HepG2 (cell line): ENCODE data around the gene ATE1. TPM values are rescaled to one million over a fixed set of nuclear protein-coding genes. Genes with fewer than 3 reads are reported as not detected.

Source experiments
- ELF1 ChIP-seq: sonication (generic); formaldehyde crosslinking; IDR thresholded peaks from 2 replicates; pipeline ENCODE4 v1.4.0; 2020; ENCODE audit warnings: missing genetic modification reagents
- ELF3 ChIP-seq: IDR thresholded peaks from 2 replicates; pipeline ENCODE4 v1.6.1; 2016; ENCODE audit warnings: missing genetic modification reagents, missing compliant biosample characterization
- NFRKB ChIP-seq: fragments of 450-650 bp; IDR thresholded peaks from 2 replicates; pipeline ENCODE4 v1.6.1; 2017
- RAD21 ChIP-seq: fragments of 450-650 bp; formaldehyde crosslinking; IDR thresholded peaks from 2 replicates; pipeline ENCODE4 v1.5.0; 2020; ENCODE audit warnings: mild to moderate bottlenecking
- SRSF4 ChIP-seq: fragments of 200-400 bp; formaldehyde crosslinking; IDR thresholded peaks from one replicate; pipeline ENCODE4 v1.6.1; 2018; ENCODE audit warnings: mild to moderate bottlenecking, low read depth, low read length, moderate library complexity; ENCODE audit not compliant: poor library complexity, severe bottlenecking
- THRA ChIP-seq: sonication (generic); formaldehyde crosslinking; IDR thresholded peaks from 2 replicates; pipeline ENCODE4 v1.4.0; 2020; ENCODE audit warnings: missing genetic modification reagents, borderline replicate concordance
- YEATS2 ChIP-seq: sonication (generic); formaldehyde crosslinking; IDR thresholded peaks from 2 replicates; pipeline ENCODE4 v1.4.0; 2020; ENCODE audit warnings: missing genetic modification reagents, borderline replicate concordance
- ZFYVE20 ChIP-seq: sonication (generic); formaldehyde crosslinking; IDR thresholded peaks from 2 replicates; pipeline ENCODE4 v1.8.0; 2023; ENCODE audit warnings: low read depth, mild to moderate bottlenecking, moderate library complexity, missing genetic modification reagents, borderline replicate concordance
- ZNF530 ChIP-seq: sonication (generic); formaldehyde crosslinking; IDR thresholded peaks from 2 replicates; pipeline ENCODE4 v1.5.0; 2020; ENCODE audit warnings: low read depth, mild to moderate bottlenecking, missing genetic modification reagents
- ZNF550 ChIP-seq: sonication (generic); formaldehyde crosslinking; IDR thresholded peaks from 2 replicates; pipeline ENCODE4 v1.4.0; 2020; ENCODE audit warnings: mild to moderate bottlenecking, missing genetic modification reagents, borderline replicate concordance
- ZNF605 ChIP-seq: sonication (generic); formaldehyde crosslinking; IDR thresholded peaks from 2 replicates; pipeline ENCODE4 v1.8.0; 2022; ENCODE audit warnings: mild to moderate bottlenecking, missing genetic modification reagents
- ZNF704 ChIP-seq: sonication (generic); formaldehyde crosslinking; IDR thresholded peaks from 2 replicates; pipeline ENCODE4 v1.8.1; 2023; ENCODE audit warnings: mild to moderate bottlenecking, inconsistent platforms, moderate library complexity, missing genetic modification reagents, borderline replicate concordance
- polyA plus RNA-seq, 8 experiments: library from polyadenylated mRNA; depleted of rRNA in 3 of 8; stranded (reverse) in 7 of 8; unstranded in 1 of 8; fragments of >200 nt; fragmentation: Illumina TruSeq in 4 of 8; extraction: Trizol in 4 of 8; gene quantifications; 2 replicates each; pipeline versions ENCODE4 v1.2.1 to v1.2.3, GENCODE V29; 2011 to 2016; ENCODE audit warnings: low read depth in 4 of 8, missing spikeins in 1 of 8, mixed read lengths in 1 of 8; ENCODE audit not compliant: insufficient read depth in 1 of 8
- total RNA-seq, 5 experiments: library from RNA; depleted of rRNA; stranded (reverse); fragments of >200 nt; fragmentation: Illumina TruSeq; extraction: Trizol; gene quantifications; 2 replicates each; pipeline ENCODE4 v1.2.3, GENCODE V29; 2016; ENCODE audit warnings: low read depth in 1 of 5
- TF ChIP-seq, protein P1 (sequence below): sonication (generic); formaldehyde crosslinking; IDR thresholded peaks from 2 replicates; pipeline ENCODE4 v1.4.0; 2020; ENCODE audit warnings: missing genetic modification reagents, low read depth, mild to moderate bottlenecking, borderline replicate concordance
- TF ChIP-seq, protein P2 (sequence below): sonication (generic); formaldehyde crosslinking; IDR thresholded peaks from 2 replicates; pipeline ENCODE4 v1.4.0; 2020; ENCODE audit warnings: missing genetic modification reagents, borderline replicate concordance
- TF ChIP-seq, protein P3 (sequence below): sonication (generic); formaldehyde crosslinking; IDR thresholded peaks from 2 replicates; pipeline ENCODE4 v1.9.0; 2022; ENCODE audit warnings: low read depth, missing genetic modification reagents

Gene ATE1
- total and polyA plus RNA-seq, 2 of the 13 experiments (the other 11 are each of a cell fraction or from before 2014, with no cell fraction given), result 17.5 to 42.2 TPM

- TF ChIP-seq THRA (CRISPR knock-in tag) (peak; percentile 71; the same call in 1 of the 2 replicates), ZFYVE20 (no peak), ZNF530 (CRISPR knock-in tag) (no peak), YEATS2 (CRISPR knock-in tag) (peak; percentile 55; the same call in 1 of the 2 replicates), ELF3 (CRISPR knock-in tag) (0 out of 2 replicates have a peak, but pooled peaks have one; percentile 45), ZNF550 (CRISPR knock-in tag) (no peak), RAD21 (peak; percentile 39; the same call in 1 of the 2 replicates), NFRKB (no peak), ZNF704 (CRISPR knock-in tag) (peak; percentile 85; the same call in 1 of the 2 replicates), ZNF605 (CRISPR knock-in tag) (no peak), ELF1 (CRISPR knock-in tag) (peak; percentile 64), SRSF4 (no peak)
- TF ChIP-seq, protein P1, sequence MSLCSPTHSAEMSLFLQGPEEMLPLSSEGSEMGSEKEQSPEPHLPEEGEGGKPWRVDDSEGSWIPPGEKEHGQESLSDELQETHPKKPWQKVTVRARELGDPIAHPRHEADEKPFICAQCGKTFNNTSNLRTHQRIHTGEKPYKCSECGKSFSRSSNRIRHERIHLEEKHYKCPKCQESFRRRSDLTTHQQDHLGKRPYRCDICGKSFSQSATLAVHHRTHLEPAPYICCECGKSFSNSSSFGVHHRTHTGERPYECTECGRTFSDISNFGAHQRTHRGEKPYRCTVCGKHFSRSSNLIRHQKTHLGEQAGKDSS, result peak; percentile 39; the same call in 1 of the 2 replicates
- TF ChIP-seq, protein P2, sequence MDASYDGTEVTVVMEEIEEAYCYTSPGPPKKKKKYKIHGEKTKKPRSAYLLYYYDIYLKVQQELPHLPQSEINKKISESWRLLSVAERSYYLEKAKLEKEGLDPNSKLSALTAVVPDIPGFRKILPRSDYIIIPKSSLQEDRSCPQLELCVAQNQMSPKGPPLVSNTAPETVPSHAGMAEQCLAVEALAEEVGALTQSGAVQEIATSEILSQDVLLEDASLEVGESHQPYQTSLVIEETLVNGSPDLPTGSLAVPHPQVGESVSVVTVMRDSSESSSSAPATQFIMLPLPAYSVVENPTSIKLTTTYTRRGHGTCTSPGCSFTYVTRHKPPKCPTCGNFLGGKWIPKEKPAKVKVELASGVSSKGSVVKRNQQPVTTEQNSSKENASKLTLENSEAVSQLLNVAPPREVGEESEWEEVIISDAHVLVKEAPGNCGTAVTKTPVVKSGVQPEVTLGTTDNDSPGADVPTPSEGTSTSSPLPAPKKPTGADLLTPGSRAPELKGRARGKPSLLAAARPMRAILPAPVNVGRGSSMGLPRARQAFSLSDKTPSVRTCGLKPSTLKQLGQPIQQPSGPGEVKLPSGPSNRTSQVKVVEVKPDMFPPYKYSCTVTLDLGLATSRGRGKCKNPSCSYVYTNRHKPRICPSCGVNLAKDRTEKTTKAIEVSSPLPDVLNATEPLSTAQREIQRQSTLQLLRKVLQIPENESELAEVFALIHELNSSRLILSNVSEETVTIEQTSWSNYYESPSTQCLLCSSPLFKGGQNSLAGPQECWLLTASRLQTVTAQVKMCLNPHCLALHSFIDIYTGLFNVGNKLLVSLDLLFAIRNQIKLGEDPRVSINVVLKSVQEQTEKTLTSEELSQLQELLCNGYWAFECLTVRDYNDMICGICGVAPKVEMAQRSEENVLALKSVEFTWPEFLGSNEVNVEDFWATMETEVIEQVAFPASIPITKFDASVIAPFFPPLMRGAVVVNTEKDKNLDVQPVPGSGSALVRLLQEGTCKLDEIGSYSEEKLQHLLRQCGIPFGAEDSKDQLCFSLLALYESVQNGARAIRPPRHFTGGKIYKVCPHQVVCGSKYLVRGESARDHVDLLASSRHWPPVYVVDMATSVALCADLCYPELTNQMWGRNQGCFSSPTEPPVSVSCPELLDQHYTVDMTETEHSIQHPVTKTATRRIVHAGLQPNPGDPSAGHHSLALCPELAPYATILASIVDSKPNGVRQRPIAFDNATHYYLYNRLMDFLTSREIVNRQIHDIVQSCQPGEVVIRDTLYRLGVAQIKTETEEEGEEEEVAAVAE, result peak; percentile 46; the same call in 1 of the 2 replicates
- TF ChIP-seq, protein P3, sequence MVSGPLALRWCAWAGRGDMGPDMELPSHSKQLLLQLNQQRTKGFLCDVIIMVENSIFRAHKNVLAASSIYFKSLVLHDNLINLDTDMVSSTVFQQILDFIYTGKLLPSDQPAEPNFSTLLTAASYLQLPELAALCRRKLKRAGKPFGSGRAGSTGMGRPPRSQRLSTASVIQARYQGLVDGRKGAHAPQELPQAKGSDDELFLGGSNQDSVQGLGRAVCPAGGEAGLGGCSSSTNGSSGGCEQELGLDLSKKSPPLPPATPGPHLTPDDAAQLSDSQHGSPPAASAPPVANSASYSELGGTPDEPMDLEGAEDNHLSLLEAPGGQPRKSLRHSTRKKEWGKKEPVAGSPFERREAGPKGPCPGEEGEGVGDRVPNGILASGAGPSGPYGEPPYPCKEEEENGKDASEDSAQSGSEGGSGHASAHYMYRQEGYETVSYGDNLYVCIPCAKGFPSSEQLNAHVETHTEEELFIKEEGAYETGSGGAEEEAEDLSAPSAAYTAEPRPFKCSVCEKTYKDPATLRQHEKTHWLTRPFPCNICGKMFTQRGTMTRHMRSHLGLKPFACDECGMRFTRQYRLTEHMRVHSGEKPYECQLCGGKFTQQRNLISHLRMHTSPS (CRISPR knock-in tag), result no peak
These were observed at the start of gene ATE1 (continued) for GRCh38 chr10:121927841-121928527.
